HG03196 (cell line): Measurements from ENCODE around the gene TPRX1.
"Not testable (repeated sequence)": the region's sequence is repeated elsewhere in the genome, so short reads cannot be mapped to it uniquely, and the experiment has no call there.

Experiments
- ATAC-seq: cut with Tn5 transposase; IDR thresholded peaks from one replicate; pipeline ENCODE4 v1.9.1; 2021; ENCODE audit not compliant: unreplicated experiment

Gene TPRX1

GRCh38 chr19:47769534-47769933, 34.8 kb downstream of the TPRX1 start:
- ATAC-seq, result no peak

- no peak for ATAC-seq
These were observed 35.7 kb downstream of the TPRX1 start for GRCh38 chr19:47768604-47769003.

GRCh38 chr19:47767349-47767748, 37.0 kb downstream of the TPRX1 start:
- no peak for ATAC-seq

GRCh38 chr19:47766670-47767069, 37.7 kb downstream of the TPRX1 start:
- no peak for ATAC-seq

- no peak for ATAC-seq
These were observed 38.1 kb downstream of the TPRX1 start for GRCh38 chr19:47766359-47766620.

GRCh38 chr19:47765523-47766358, 38.6 kb downstream of the TPRX1 start:
- no peak for ATAC-seq

GRCh38 chr19:47764705-47765104, 39.6 kb downstream of the TPRX1 start:
- not testable (repeated sequence) for ATAC-seq

- ATAC-seq, result no peak
These were observed 41.6 kb downstream of the TPRX1 start for GRCh38 chr19:47762615-47763308.

- no peak for ATAC-seq
These were observed 42.2 kb downstream of the TPRX1 start for GRCh38 chr19:47762151-47762550.

- ATAC-seq, result no peak
These were observed 42.8 kb downstream of the TPRX1 start for GRCh38 chr19:47761566-47761965.

GRCh38 chr19:47760632-47760999, 43.7 kb downstream of the TPRX1 start:
- ATAC-seq, result no peak

- ATAC-seq, result no peak
These were observed 45.9 kb downstream of the TPRX1 start for GRCh38 chr19:47758443-47758804.

- ATAC-seq, result no peak
These were observed 46.5 kb downstream of the TPRX1 start for GRCh38 chr19:47757617-47758442.

GRCh38 chr19:47756953-47757608, 47.3 kb downstream of the TPRX1 start:
- ATAC-seq, result no peak

GRCh38 chr19:47756627-47756929, 47.8 kb downstream of the TPRX1 start:
- no peak for ATAC-seq

- ATAC-seq, result no peak
These were observed 48.4 kb downstream of the TPRX1 start for GRCh38 chr19:47755762-47756626.

- ATAC-seq, result no peak
These were observed 49.1 kb downstream of the TPRX1 start for GRCh38 chr19:47755065-47755761.

GRCh38 chr19:47754206-47755064, 49.9 kb downstream of the TPRX1 start:
- ATAC-seq, result no peak
